Natural killer cell (primary cell): ENCODE results near the gene CDKN2AIPNL. TPM values are rescaled to one million over a fixed set of nuclear protein-coding genes. Genes with fewer than 3 reads are reported as not detected.

Source experiments
- ATAC-seq, 3 donors: fragments of 150-1000 bp in 2 of 3; fragments of 200-7000 bp in 1 of 3; cut with Tn5 transposase; 1 replicate in 1 of 3; 2 replicates in 2 of 3; pipeline ENCODE4 v1.10.0; 2021; ENCODE audit warnings: mild to moderate bottlenecking in 2 of 3, moderate library complexity in 2 of 3
- DNase-seq, 2 donors: peaks; one replicate each; pipeline versions ENCODE4 v3.0.0 to v3.0.0-alpha.2; 2013 to 2021; ENCODE audit warnings: mixed read lengths in 1 of 2
- H3K27ac ChIP-seq: one replicate; pipeline ENCODE4 v1.5.1; 2013; ENCODE audit warnings: mild to moderate bottlenecking, low read length
- H3K27me3 ChIP-seq: one replicate; pipeline ENCODE4 v1.6.1; 2013; ENCODE audit warnings: low read length; ENCODE audit not compliant: control insufficient read depth, insufficient read depth
- H3K36me3 ChIP-seq: one replicate; pipeline ENCODE4 v1.6.1; 2013; ENCODE audit warnings: low read length; ENCODE audit not compliant: control insufficient read depth, insufficient read depth
- H3K4me1 ChIP-seq: one replicate; pipeline ENCODE4 v1.6.1; 2013; ENCODE audit warnings: low read length; ENCODE audit not compliant: control insufficient read depth, insufficient read depth
- H3K4me3 ChIP-seq: one replicate; pipeline ENCODE4 v1.5.1; 2013; ENCODE audit warnings: low read length
- H3K9me3 ChIP-seq: one replicate; pipeline ENCODE4 v1.6.1; 2013; ENCODE audit warnings: low read length; ENCODE audit not compliant: control insufficient read depth, insufficient read depth
- H3K27ac Mint-ChIP-seq, 2 donors: one replicate each; pipeline ENCODE4 v1.8.0; 2022; ENCODE audit warnings: mild to moderate bottlenecking in 2 of 2, mixed read lengths in 2 of 2, moderate library complexity in 1 of 2
- H3K27me3 Mint-ChIP-seq, 2 donors: one replicate each; pipeline ENCODE4 v1.8.0; 2022; ENCODE audit warnings: low read depth in 2 of 2, mixed read lengths in 2 of 2
- H3K36me3 Mint-ChIP-seq: one replicate; pipeline ENCODE4 v1.8.0; 2022; ENCODE audit warnings: mixed read lengths
- H3K4me1 Mint-ChIP-seq, 2 donors: one replicate each; pipeline ENCODE4 v1.8.0; 2022; ENCODE audit warnings: mixed read lengths in 2 of 2
- H3K4me3 Mint-ChIP-seq: one replicate; pipeline ENCODE4 v1.8.0; 2022; ENCODE audit warnings: mild to moderate bottlenecking, moderate library complexity, mixed read lengths
- H3K9me3 Mint-ChIP-seq, 2 donors: one replicate each; pipeline ENCODE4 v1.8.0; 2022; ENCODE audit warnings: mixed read lengths in 2 of 2
- WGBS: methylation state at CpG from one replicate; pipeline ENCODE4 v1.1.7; 2013; ENCODE audit warnings: missing lambda C conversion rate; ENCODE audit not compliant: insufficient coverage; 5-methylcytosine and 5-hydroxymethylcytosine counted together
- intact Hi-C: fragments of 100-400 bp; cut with micrococcal nuclease; formaldehyde crosslinking; loops from one replicate; pipeline ENCODE4 v1.14.2; 2022
- total RNA-seq, 4 donors: library from RNA; stranded (reverse); fragments of 120-200 nt in 1 of 4; gene quantifications; one replicate each; pipeline versions ENCODE4 v1.2.3 to v1.2.4, GENCODE V29; 2013 to 2022
- TF ChIP-seq, protein P1 (sequence below): fragments of 200-600 bp; IDR thresholded peaks from one replicate; pipeline ENCODE4 v1.8.0; 2022; ENCODE audit warnings: antibody characterized with exemption

CDKN2AIPNL gene
- total RNA-seq, 3 donors from 2014 or later (not counting 1 experiment from before 2014, with no cell fraction given) = 12.3 to 15.5 (median 13.4) TPM

DNA sequence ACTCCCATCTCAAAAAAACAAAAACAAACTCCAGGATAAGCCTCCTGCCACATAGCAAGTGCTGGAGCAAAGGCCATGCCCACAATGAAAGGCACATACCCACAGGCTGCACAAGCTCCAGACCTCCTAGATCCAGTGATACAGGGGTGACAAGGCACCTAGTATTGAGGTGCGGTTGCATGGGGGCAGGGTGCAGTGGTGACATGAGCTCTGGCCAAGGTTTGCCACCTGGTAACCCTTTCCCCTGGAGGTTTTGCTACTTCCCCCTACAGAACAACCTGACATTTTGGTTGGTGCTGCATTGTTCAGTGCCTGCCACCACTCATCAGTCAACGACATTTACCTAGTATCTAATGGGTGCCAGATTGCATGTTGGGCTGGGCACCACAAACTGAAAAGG is 14.5 kb downstream of the CDKN2AIPNL start:
- H3K27me3 ChIP-seq = no peaks in the 10 kb centered on the region
- DNase-seq = no peak
- 95% methylated on average over 2 of the region's 2 CpGs for WGBS
- no peaks in the 10 kb centered on the region for H3K9me3 ChIP-seq
- peak in 2 of 3 donors; percentile 14 to 32 for ATAC-seq
- Mint-ChIP-seq H3K9me3 (no peaks in the 10 kb centered on the region), H3K27ac (peak overlapping the region in 1 of 2 donors; percentile 38), H3K4me1 (no peaks in the 10 kb centered on the region), H3K36me3 (no peaks in the 10 kb centered on the region), H3K4me3 (no peak overlapping the region), H3K27me3 (no peaks in the 10 kb centered on the region)
- TF ChIP-seq, protein P1, sequence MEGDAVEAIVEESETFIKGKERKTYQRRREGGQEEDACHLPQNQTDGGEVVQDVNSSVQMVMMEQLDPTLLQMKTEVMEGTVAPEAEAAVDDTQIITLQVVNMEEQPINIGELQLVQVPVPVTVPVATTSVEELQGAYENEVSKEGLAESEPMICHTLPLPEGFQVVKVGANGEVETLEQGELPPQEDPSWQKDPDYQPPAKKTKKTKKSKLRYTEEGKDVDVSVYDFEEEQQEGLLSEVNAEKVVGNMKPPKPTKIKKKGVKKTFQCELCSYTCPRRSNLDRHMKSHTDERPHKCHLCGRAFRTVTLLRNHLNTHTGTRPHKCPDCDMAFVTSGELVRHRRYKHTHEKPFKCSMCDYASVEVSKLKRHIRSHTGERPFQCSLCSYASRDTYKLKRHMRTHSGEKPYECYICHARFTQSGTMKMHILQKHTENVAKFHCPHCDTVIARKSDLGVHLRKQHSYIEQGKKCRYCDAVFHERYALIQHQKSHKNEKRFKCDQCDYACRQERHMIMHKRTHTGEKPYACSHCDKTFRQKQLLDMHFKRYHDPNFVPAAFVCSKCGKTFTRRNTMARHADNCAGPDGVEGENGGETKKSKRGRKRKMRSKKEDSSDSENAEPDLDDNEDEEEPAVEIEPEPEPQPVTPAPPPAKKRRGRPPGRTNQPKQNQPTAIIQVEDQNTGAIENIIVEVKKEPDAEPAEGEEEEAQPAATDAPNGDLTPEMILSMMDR = no peak
- H3K4me3 ChIP-seq = no peak overlapping the region
- no peak overlapping the region for H3K27ac ChIP-seq
- H3K36me3 ChIP-seq = peaks cover 53% of the 10 kb centered on the region
- intact Hi-C loops = no loop called here
- no peaks in the 10 kb centered on the region for H3K4me1 ChIP-seq

DNA sequence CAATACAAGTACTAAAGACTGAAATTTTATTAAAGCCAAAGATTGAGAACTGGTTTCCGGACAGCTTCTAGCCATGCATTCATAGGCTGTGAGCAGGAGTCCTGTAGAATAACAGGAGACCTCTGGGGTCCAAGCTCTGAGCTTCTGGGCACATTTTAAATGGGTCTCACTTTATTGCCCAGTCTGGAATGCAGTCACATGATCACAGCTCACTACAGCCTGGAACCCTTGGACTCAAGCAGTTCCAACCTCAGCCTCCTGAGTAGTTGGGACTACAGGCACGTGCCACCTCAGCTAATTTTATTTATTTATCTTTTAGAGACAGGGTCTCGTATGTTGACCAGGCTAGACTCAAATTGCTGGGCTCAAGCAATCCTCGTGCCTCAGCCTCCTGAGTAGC is 15.4 kb downstream of the CDKN2AIPNL start:
- TF ChIP-seq, protein P1 = no peak
- intact Hi-C loops = no loop called here
- Histone ChIP-seq H3K27ac (no peak overlapping the region), H3K9me3 (no peaks in the 10 kb centered on the region), H3K36me3 (peaks cover 62% of the 10 kb centered on the region), H3K4me3 (no peak overlapping the region), H3K27me3 (no peaks in the 10 kb centered on the region), H3K4me1 (no peaks in the 10 kb centered on the region)
- Mint-ChIP-seq H3K27me3 (no peaks in the 10 kb centered on the region), H3K36me3 (no peaks in the 10 kb centered on the region), H3K27ac (peak overlapping the region; percentile 24 to 45), H3K4me3 (no peak overlapping the region), H3K9me3 (no peaks in the 10 kb centered on the region), H3K4me1 (no peaks in the 10 kb centered on the region)
- 100% methylated on average over 4 of the region's 4 CpGs for WGBS
- DNase-seq (no peak), ATAC-seq (no peak)

DNA sequence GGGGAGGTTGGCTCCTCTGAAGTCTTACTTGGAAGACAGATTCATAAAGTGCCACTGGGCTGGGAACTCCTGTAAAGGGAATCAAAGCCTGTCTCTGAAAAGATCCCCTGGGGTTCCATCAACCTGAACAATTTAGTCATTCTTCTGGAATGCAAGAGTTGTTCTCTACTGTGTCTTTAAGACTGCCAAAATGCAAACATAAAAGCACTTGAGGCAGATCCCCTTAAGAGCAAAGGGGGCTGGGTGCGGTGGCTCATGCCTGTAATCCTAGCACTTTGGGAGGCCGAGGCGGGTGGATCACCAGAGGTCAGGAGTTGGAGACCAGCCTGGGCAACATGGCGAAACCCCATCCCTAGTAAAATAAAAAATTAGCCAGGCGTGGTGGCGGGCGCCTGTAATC is 16.7 kb downstream of the CDKN2AIPNL start:
- Histone ChIP-seq H3K27me3 (no peaks in the 10 kb centered on the region), H3K36me3 (peaks cover 76% of the 10 kb centered on the region), H3K4me3 (no peak overlapping the region), H3K9me3 (no peaks in the 10 kb centered on the region), H3K27ac (no peak overlapping the region), H3K4me1 (no peaks in the 10 kb centered on the region)
- Mint-ChIP-seq H3K4me3 (no peak overlapping the region), H3K9me3 (no peaks in the 10 kb centered on the region), H3K36me3 (peaks cover 5% of the 10 kb centered on the region), H3K27me3 (no peaks in the 10 kb centered on the region), H3K27ac (no peak overlapping the region), H3K4me1 (no peaks in the 10 kb centered on the region)
- ATAC-seq (no peak), DNase-seq (no peak)
- intact Hi-C loops = no loop called here
- TF ChIP-seq, protein P1 = no peak
- 95% methylated on average over 7 of the region's 7 CpGs for WGBS

DNA sequence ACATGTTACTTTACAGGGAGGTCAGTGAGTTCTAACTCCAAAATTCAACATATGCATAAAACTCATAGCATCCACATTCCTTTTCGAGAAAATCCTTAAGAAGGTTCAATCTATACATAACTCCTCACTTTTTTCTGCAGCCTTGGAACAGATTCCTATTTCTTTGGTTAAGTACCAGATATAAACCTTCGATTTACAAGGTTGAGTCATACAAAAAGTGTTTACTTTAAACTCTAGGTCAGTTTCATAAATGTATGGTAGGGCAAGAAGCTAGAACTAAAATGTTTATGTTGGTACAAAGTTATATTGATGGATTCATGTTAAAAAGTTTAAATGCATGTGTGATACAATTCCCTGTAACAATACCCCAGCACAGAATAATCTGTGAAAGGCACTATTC is 19.4 kb downstream of the CDKN2AIPNL start:
- Mint-ChIP-seq H3K27ac (peak overlapping the region in 1 of 2 donors; percentile 29), H3K27me3 (no peaks in the 10 kb centered on the region), H3K4me3 (no peak overlapping the region), H3K9me3 (no peaks in the 10 kb centered on the region), H3K36me3 (peaks cover 7% of the 10 kb centered on the region), H3K4me1 (no peaks in the 10 kb centered on the region)
- intact Hi-C loops = no loop called here
- WGBS = 89% methylated on average over 1 of the region's 2 CpGs
- no peak for DNase-seq
- Histone ChIP-seq H3K4me3 (no peak overlapping the region), H3K36me3 (peaks cover 83% of the 10 kb centered on the region), H3K27me3 (no peaks in the 10 kb centered on the region), H3K9me3 (no peaks in the 10 kb centered on the region), H3K27ac (no peak overlapping the region), H3K4me1 (no peaks in the 10 kb centered on the region)
- no peak for ATAC-seq
- TF ChIP-seq, protein P1 = no peak
